HG02798 (cell line): Measurements from ENCODE around the gene TMEM204.

Source experiments
- ATAC-seq: cut with Tn5 transposase; IDR thresholded peaks from one replicate; pipeline ENCODE4 v1.9.1; 2021; ENCODE audit warnings: mild to moderate bottlenecking; ENCODE audit not compliant: unreplicated experiment, poor library complexity

The TMEM204 gene

DNA sequence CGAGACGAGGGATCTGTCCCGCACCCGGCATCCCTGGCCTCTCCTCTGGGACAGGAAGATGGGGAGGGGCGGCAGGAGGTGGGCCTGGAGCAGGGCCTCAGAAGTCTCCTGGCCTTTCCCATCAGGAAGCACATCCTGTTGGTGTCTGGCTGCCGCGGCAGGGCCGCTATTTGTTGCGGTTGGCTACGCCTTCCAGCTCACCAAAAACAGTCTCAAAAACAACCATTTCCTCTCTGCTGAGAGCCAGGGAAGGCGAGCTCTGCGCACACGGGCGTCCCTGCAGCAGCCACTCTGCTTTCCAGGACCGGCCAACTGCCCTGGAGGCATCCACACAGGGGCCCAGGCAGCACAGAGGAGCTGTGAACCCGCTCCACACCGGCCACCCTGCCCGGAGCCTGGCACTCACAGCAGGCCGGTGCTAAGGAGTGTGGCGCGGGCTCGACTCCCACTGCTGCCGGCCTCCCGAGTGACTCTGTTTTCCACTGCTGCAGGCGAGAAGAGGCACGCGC, at the start of gene TMEM204:
Gene TMEM204, plus strand, starts transcription at position 224 of the 509 bp plus-strand sequence. CDS start 610 bp downstream, outside the sequence.
- no peak for ATAC-seq

DNA sequence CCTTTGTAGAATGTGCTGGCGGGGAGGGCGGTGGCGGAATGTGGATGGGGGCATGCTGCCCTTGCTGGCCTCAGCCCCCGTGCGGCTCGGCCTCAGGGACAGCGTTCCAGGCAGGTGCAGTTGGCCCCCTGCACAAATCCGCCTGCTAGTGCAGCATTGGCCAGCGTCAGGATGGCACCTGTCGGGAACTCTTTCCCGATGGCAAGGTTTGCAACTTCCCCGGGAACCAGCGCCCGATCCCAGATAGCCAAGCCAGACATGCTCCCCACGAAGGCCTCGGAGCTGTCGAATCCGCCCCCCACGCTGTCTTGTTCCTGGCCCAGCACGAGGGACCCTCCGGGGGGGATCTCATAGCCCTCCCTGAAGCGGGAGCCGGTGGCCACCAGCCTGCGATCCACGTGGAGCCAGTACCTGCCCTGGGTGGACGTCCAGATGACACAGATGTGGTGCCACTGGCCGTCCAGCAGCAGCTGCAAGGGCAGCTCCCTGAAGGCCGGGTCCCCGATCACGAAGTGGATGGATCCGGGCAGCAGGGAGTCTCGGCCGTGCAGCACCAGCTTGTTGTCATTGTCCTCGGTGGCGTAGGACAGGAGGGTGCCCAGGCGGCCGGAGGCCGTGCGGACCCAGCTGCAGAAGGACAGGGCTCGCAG, 47.5 kb upstream of the TMEM204 start:
- no peak for ATAC-seq

DNA sequence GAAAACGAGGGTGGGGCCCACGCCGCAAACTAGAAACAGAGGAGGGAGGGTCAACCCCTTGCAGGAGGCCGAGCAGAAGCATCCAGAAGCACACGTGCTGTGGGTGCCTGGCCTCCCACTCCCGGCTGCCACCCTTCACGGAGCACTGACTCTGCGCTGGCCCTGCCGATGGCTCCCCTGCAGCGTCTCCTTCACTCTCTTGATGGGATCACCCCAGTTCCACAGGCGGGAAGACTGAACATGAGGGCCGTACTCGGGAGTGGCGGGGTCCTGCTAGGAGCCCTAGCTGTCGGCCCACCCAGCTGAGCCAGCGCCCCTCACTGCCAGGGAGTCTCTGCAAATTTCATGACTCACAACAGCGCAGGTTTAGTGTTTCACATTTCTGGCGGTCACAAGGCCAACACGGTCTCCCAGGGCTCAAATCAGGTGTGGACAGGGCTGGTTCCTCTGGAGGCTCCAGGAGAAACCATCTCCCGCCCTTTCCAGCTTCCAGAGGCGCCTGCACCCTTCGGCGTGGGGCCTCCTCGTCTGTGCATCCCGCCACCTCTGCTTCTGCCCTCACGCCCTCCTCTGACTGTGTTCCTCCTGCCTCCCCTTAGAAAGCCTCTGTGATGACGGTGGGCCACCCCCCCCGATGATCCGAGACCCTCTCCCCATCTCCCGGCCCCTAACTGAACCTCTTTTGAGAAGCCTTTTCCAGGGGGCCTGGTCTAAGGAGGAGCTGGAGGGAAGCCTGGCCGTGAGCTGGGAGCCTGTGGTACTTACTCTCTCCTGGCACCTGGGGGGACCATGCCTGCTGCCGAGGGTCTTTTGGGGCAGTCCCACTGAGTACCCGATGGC, 46.7 kb upstream of the TMEM204 start:
- ATAC-seq: no peak

DNA sequence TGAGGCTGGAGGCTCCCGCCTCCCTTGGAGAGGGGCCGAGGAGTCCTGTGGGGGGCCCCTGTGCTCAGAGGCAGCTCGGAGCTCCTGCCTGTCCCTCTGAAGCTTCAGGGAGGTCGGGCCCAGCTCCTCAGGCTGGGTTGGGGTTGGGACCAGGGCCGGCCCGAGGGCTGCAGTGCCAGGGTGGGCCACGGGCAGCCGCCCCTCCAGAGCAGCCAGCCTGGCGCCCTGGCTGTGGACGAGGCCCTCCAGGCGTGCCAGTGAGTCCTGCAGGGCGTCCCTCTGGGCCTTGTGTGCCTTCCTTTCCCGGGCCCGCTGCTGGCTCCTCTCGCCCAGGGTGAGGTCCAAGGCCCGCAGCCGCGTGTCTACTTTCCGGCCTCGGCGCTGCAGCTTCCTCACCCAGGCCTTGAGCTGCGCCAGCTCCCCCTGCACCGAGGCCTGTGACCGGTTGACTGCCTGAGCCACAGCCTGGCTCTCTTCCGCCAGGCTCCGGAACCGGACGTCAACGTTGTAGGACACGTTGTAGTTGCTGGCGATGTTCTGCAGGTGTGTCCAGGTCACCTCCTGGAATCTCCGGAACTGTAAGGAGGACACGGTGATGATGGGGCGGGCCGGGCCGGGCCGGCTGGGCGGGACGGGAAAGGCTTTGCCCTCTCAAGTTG, 45.9 kb upstream of the TMEM204 start:
- ATAC-seq: no peak

DNA sequence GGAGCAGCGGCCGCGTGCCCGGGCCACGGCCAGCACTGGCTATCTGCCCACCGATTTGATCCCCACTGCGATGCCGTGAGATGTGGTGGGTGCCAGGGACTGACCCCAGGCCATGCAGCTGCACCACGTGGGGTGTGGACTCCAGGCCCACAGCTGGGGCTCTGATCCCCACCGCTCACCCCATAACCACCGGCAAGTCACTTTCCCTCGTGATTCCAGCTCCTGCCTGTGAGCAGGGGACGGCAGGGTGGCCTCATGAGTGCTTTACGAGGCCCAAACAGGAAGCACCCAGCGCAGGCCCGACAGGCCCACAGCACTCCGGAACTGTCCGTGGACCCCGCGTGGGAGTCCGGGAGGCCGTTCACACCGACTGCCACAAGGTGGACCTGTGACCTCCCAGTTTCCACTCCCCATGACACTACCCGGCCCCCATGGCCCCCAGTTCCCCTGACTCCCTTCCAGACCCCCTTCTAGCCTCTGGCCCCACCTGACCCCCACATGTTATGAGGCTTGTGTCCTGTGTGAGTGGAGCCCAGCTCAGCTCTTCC, 45.3 kb upstream of the TMEM204 start:
- ATAC-seq: no peak

DNA sequence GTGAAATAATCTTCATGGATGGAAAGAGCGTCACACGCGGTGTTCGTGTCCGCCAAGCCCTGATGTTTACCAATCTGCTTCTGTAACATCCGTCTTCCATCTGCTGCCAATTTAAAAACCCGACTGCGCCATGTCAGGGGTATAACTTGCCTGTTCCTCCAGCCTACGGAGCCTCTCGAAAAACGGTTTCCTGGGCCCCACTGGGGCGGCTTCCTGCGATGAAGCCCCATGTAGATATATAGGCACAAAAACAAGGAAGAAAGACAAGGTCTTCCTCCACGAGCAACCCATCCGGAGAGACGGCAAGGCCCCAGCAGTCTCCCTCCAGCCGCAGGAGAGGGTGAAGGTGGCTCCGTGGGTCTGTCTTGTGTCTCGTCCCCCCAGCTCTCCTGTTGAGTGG, 44.8 kb upstream of the TMEM204 start, which contains the start of gene PTX4:
Gene PTX4, minus strand, starts transcription at position 326 of the 400 bp plus-strand sequence. Its CDS starts 35 bp downstream, at position 291.
- no peak for ATAC-seq

DNA sequence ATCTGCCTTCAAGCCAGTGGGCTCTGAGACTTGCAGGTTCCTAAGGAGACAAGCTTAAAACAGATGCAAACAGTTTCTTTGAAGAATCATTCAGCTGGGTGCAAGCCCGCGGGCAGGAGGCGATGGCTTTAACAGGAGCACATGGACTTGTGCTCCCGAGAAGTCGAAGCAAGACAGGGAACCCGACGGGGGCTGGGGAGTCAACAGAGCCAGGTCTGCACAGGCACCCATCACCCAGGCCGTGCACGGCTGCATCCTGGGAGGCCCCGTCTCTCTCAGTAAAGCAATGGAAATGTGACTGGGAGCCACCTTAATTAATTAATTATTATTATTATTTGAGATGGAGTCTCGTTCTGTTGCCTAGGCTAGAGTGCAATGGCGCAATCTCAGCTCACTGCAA, 44.4 kb upstream of the TMEM204 start:
- no peak for ATAC-seq

DNA sequence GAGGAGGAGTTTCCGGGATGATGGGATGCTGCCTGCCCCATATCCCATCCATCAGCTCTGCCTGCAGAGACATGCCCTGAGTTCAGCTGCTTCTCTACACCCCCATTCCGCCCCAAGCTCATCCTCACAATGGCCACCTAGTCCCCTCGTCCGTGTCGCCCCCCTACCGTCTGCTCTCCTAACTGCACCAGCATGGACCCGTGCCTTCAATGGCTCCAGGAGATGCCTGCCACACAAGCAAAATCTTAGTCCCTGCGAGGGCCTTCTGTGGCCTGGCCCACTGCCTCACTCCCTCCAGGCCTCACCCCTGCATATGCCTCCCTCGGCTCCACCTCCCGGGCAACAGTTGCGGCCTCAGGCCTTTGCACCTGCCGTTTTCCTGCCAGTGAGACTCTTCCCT, 42.1 kb upstream of the TMEM204 start:
- ATAC-seq: no peak

DNA sequence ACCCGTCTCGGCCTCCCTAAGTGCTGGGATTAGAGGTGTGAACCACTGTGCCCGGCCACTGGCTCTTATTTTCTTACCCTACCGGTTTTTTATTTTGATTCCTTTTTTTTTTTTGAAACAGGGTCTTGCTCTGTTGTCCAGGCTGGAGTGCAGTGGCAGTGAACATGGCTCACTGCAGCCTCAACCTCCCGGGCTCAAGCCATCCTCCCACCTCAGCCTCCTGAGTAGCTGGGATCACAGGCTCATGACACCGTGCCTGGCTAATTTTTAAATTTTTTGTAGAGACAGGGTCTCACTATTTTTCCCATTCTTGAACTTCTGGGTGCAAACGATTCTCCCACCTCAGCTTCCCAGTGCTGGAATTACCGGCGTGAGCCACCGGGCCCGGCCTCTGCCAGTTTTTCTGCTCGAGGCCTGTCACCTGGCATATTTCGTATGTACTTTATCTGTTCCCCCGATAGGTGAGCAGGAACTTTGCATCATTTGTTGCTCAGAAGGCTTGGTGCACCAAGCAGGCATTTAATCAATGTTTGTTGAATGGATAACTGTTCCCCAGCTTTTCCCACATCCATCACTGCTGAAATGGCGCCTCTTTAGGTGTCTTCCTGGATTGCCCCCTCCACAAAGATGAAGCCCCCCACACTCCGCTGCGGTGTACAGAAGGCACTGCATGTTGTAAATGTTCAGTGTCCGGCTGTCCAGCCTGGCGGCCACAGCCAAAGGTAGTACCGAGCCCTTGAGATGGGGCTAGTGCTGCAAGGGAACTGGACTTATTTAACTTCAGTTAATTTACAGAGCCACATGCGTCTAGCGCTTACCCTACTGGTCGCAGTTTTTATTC, 41.2 kb upstream of the TMEM204 start:
- no peak for ATAC-seq

DNA sequence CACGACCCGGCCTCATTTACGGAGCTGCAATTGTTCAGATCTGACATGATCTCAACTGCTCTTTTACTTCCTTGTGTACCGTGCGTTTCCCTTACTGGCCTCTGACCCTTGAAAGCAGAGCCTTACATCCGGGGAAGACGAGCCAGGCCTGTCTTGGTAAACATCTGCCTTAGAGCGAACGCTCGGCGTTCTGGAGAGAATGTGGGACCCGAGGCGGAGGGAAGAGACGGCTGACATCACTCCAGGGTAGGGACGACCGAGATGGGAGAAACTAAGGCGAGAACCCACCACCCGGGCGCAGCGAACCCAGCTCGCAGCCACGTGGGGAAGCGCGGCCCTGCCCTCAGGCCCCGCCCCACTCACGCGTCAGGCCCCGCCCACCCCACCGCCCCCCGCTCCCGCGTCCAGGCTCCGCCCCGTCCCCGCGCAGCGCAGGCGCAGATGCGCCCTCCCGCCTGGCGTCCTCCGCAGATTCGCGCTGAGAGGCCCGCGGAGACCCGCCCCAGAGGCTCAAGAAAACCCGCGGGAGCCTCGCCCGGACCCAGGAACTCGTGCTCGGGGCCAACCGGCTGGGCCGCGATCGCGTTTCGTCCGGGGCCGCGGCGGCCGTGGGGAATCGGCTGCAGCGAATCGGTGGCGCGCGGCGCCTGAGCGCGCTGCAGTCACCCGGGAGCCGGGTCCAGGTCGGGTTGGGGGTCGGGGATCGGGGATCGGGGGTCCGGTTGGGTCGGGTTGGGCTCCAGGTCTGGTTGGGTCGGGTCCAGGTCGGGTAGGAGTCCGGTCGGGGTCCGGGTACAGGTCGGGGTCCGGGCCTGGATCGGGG, 40.3 kb upstream of the TMEM204 start, which contains the start of gene TELO2:
Gene TELO2, plus strand, starts transcription at position 438 of the 823 bp plus-strand sequence. CDS start 922 bp downstream, outside the sequence.
- ATAC-seq: peak; percentile 77

DNA sequence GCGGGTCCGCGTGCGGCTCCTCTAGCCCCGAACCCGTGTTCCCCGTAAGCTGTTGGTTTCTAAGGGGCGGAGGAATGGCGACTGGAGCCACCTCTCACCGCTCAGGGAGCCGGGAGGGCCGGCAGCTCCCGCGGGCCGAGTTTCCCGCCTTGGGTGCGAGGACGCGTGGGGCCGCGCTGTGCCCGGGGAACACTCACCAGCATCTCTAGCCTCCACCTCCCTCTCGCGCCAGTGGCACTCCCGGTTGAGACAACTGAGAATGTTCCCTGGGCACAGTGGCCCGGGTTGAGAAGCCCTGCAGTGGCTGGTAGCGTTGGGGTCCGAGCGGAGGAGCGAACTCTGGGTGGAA, 39.7 kb upstream of the TMEM204 start:
- ATAC-seq: no peak

DNA sequence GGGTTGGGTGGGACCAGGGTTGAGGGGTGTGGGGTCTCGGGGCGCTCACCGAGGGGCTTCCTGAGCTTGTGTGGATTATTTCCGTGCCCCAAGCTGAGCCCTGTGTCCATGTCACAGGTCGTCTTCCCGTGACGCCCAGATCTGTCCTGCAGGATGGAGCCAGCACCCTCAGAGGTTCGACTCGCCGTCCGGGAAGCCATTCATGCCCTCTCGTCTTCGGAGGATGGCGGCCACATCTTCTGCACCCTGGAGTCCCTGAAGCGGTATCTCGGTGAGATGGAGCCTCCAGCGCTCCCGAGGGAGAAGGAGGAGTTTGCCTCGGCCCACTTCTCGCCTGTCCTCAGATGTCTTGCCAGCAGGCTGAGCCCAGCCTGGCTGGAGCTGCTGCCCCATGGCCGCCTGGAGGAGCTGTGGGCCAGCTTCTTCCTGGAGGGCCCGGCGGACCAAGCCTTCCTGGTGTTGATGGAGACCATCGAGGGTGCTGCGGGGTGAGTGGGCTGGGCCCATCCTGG, 39.3 kb upstream of the TMEM204 start:
- no peak for ATAC-seq

DNA sequence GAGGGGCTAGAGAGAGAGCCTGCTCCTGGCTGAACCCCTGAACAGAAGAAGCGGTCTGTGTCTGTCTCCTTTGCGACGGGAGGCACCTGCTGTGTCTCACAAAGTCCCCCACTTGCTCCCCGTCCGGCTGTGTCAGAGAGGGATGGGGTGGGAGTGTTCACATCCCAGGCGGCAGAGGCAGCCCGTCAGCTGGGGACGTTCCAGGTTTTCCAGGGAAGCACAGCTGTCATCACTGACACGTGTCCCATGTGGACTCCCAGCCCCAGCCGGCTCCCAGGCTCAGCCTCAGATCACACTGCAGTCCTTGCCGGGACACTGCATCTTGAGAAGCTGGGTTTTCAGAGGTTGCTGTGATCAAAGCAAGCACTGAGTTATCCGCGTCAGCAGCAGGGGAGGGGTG, 38.8 kb upstream of the TMEM204 start:
- ATAC-seq: no peak

DNA sequence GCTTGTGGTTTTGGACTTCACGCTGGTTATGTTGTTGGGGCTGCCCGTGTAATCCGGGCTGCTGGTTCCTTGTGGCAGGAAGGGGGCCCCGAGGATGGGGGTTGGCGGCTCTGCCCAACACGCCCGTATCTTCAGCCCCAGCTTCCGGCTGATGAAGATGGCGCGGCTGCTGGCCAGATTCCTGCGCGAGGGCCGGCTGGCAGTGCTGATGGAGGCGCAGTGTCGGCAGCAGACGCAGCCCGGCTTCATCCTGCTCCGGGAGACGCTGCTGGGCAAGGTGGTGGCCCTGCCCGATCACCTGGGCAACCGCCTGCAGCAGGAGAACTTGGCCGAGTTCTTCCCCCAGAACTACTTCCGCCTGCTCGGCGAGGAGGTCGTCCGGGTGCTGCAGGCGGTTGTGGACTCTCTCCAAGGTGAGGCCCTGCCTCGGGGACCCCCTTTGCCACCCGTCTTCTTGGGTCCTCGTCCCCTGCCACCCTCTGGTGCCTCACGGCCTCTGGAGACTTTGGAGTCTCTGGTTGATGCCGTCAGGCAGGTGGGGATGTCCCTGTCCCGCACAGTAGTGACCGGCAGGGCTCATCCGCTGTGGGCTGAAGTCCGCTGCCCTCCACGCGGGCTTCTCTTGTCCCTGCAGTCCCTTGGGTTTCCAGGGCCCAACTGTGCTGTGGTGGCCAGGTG, 38.1 kb upstream of the TMEM204 start:
- ATAC-seq: no peak

DNA sequence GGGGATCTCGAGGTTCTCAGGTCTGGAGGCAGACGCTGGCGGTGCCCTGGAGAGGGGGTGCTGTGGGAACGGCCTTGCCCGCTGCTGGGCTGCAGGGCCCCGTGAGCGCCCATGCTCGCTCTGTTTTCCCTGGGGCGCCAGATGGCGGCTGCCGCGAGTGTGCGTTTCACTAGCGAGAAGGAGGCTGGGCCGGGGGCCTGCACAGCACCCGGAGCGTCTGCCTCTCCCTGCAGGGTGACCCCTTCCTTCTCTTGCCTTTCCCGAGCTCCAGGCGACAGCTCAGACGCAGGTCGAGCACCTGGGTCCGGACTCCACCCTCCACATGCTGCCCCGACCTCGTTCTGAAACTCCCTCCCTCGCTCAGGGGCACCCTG, 37.6 kb upstream of the TMEM204 start:
- no peak for ATAC-seq

DNA sequence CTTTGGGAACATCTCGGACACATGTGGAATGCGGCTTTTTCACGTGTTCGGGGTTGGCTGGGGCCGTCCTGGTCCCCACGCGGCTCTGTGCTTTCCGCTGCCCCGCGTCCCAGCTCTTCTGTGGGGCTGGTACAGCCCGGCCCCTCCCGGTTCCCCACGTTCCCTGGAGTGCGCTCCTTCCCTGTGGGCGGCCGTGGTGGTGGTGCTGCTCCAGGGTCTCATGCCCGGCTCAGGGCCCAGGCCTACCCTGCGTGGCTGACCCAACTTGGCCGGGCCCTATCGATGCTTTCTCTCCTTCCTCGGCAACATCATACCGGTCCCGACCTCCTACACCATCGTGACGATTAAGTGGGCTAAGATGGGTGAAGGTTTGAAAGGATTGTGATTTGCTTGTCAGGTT, 37.0 kb upstream of the TMEM204 start:
- ATAC-seq: no peak

DNA sequence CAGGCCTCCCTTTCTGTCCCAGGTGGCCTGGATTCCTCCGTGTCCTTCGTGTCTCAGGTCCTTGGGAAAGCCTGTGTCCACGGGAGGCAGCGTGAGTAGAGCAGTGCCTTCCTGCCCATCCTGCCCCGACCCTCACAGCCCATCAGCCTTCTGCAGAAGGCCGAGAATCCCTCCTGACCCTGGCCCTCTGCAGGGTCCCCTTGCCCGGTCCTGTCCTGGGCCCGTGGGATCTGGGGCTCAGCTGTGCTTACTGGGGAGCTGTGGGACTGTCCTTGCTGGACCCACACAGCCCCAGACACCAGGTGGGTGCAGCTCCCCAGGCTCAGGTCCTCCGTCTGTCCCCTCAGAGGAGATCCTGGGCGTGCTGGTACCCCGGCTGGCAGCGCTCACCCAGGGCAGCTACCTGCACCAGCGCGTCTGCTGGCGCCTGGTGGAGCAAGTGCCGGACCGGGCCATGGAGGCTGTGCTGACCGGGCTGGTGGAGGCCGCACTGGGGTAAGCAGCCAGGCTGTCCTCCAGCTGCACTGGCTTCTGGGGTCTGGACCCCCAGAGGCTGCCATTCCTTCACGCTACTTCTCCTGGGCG, 36.4 kb upstream of the TMEM204 start:
- ATAC-seq: no peak
